ENCODE results near the gene ITGAL.
"Not testable (repeated sequence)": the region's sequence is repeated elsewhere in the genome, so short reads cannot be mapped to it uniquely, and the experiment has no call there.

ITGAL gene

DNA sequence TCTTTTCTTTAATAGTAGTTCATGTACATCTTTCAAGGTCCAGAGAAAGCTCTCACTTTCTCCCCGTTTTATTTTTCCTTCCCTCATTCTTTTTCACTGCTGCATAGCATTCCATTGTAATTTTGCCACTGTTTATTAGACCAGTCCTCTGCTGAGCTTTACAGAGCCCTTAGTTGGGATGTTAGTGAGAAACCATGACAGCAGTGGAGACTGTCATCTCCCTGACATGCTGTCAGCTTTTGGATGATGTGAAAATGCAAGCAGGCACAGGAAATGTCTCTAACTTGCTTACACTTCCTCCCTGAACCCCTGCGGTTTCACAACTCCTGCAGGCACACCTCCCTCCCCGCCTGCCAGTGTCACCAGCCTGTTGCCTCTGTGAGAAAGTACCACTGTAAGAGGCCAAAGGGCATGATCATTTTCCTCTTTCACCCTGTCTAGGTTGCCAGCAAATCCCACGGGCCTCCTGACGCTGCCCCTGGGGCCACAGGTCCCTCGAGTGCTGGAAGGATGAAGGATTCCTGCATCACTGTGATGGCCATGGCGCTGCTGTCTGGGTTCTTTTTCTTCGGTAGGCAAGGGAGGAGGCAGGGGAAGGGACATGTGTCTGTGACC is at the start of gene ITGAL:
TSS of gene ITGAL (plus strand) at position 415 of the 615 bp plus-strand sequence. CDS start at position 511, 96 bp downstream.
- DNase-seq, result peak; percentile 89

DNA sequence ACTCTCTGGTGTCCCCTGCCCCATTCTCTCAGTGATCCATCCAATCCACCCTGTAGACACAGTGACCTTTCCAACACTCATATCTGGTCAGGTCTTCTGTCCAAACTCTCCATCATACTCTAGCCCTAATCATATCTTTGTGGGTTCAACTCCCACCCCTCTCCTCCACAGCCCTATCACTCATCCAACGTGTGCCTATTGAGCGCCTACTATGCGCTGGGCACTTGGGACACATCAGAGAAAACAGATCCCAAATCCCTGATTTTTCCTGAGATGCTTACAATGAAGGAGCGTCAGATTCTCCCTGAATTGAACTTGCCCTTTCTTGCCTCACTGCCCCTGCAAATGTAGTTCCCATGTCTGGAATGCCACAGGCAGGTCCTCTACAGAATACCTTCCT is 44.5 kb upstream of the ITGAL start:
- no peak for DNase-seq

DNA sequence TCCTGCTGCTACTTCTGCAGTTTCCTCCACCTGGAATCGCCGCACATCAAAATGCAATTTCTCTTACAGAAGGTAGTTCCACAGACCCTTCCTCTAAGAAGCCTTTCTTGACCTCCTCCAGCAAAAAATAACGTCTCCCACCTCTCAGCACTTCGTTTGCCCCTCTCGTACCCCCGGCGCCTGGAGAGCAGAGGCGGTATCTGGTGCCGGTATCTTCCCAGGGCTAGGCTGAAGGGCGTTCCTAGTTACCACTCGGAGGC is 43.2 kb upstream of the ITGAL start:
- DNase-seq, result no peak

DNA sequence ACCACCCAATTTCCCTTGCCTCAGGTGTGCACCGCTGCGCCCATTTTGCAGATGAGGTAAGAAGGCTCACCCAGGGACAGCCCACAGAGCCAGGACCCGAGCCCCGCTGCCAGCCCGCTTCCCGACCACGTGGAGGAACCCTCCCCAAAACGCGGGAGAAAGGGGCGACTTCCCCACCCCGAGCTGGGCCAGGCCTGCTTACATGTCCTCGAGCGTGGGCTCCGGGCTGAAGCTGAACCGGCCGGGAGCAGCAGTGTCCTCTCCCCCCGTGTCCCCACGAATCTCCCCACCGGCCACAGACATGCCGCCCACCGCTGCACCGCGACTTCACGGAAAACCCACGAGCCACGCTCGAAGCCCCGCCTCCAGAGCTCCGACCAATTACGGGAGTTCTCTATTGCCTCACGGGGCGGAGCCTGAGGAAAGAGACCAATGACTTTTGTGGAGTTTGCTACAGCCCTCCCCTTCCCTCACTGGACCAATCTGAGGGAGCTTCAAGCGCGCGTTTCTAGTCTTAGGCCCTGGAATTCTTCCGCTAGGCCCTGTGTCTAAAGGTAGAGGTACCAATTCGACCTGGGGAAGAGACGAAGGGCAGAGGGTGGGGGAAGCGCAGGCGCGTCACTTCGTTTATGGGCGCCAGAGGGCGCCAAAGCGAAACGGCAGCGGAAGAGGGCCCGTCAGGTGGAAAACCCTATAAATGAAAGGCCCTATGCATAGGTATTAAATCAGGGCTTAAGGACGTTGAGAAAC is 42.7 kb upstream of the ITGAL start, which contains the start of gene DCTPP1:
TSS of gene DCTPP1 (minus strand) at position 353 of the 750 bp plus-strand sequence. CDS start at position 303, 50 bp downstream.
- DNase-seq, result peak; percentile 95

DNA sequence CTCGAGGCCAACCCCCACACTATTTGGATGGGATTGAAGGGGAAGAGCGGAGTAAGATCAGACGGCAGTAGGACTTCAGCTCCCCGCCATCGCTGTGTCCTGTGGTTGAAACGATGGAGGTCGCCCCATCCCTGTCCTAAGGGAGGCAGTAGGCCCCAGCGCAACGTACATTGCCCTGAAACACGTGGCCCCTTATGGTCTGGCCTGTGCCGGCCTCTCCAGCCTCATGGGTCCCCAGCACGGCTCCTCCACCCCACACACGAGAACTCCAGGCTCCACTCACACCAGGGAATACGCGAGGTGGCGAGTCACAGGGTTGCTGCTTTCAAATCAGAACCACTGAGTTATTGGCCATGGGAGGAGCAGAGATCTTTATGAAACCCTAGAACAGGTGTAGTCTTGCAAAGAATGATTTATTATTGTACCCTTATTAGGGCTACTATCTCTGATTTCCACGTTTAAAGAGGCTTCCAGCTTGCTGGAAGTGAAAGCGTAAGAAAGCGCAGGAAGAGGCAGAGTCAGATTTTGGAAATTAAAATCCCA is 42.0 kb upstream of the ITGAL start:
- DNase-seq, result peak; percentile 48

- DNase-seq, result no peak
Observed at GRCh38 chr16:30434852-30435251, 37.7 kb upstream of the ITGAL start.

GRCh38 chr16:30437511-30438046 is 35.0 kb upstream of the ITGAL start:
- no peak for DNase-seq

DNA sequence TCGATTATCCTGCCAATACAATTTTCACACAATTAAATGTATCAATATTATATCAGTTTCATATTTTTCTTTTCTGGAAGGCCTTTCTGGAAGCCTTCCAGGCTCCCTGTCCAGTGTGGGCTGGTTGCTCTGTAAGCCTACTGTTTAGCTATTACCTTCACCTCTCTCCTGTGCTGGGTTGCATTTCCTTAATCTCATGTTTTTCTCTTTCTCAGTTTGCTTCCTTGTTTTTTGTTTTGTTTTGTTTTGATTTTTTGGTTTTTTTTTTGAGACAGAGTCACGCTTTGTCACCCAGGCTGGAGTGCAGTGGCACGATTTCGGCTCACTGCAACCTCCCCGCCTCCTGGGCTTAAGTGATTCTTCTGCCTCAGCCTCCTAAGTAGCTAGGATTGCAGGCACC is 33.7 kb upstream of the ITGAL start:
- DNase-seq, result no peak

DNA sequence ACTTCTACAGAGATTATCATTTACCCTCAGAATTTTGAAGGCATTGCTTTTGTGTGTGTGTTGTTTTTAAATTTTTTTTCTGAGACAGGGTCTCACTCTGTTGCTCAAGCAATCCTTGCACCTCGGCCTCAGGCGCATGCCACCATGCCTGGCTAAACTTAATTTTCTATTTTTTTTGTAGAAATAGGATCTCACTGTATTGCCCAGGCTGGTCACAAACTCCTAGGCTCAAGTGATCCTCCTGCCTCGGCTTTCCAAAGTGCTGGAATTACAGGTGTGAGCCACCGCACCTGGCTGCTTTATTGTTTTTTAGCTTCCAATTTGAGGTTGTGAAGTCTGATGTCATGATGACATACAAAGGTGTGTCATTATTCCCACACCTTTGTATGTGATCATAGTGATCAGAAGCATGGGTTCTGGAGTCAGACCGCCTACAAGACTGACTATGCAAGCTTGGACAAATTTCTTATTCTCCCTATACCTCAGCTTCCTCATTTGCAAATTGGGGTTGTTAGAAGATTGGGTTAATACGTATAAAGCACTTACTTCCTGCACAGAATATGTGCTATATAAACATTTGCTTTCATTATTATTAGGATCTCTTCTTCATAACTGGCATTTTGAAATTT is 32.7 kb upstream of the ITGAL start:
- DNase-seq, result no peak

DNA sequence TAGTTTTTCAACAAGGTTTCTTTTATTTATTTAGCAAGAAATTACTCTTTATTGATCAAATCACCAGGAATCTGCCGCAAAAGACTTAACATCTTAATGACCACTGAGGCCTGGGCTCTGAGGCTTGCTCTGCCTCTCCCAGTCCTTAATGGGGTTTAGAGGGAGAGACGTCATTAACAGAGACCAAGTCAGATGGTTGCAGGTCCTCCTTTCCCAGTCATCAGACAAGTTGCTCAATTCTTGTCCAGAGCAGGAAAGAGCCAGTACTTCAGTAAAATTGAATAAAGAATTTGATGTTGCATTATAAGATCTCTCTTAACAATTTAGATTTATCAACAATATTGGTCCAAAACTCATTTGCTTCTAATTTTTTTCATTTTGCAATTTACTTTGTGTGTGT is 28.9 kb upstream of the ITGAL start:
- DNase-seq, result no peak

- no peak for DNase-seq
Observed at GRCh38 chr16:30444231-30445148, 28.1 kb upstream of the ITGAL start.

- no peak for DNase-seq
Observed at GRCh38 chr16:30445149-30445407, 27.5 kb upstream of the ITGAL start.

- peak; percentile 91 for DNase-seq
Observed at GRCh38 chr16:30445408-30446202, 26.9 kb upstream of the ITGAL start, which contains the start of gene SEPHS2. Gene SEPHS2 (minus strand): TSS chr16:30445874. CDS start chr16:30445727, 147 bp downstream.

- DNase-seq, result no peak
Observed at GRCh38 chr16:30446203-30446595, 26.3 kb upstream of the ITGAL start.

GRCh38 chr16:30447512-30448226 is 24.9 kb upstream of the ITGAL start:
- no peak for DNase-seq

GRCh38 chr16:30449116-30449435 is 23.5 kb upstream of the ITGAL start:
- no peak for DNase-seq

DNA sequence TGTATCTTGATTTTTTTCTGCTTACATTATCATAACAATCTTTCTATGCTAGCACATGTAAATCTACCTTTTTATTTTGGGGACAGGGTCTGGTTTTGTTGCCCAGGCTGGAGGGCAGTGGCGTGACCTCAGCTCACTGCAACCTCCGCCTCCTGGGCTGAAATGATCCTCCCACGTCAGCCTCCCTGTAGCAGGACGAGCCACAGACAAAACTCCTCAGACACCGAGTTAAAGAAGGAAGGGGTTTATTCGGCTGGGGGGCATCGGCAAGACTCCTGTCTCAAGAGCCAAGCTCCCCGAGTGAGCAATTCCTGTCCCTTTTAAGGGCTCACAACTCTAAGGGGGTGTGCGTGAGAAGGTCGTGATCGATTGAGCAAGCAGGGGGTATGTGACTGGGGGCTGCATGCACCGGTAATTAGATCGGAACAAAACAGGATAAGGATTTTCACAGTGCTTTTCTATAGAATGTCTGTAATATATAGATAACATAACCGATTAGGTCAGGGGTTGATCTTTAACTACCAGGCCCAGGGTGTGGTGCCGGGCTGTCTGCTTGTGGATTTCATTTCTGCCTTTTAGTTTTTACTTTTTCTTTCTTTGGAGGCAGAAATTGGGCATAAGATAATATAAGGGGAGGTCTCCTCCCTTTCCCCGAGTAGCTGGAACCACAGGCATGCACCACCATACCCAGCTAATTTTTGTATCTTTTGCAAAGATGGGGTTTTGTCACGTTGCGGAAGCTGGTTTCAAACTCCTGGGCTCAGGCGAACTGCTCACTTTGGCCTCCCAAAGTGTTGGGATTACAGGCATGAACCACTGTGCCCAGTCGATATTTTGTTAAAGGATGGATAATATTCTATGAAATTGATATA is 19.6 kb upstream of the ITGAL start:
- not testable (repeated sequence) for DNase-seq

- DNase-seq, result no peak
Observed at GRCh38 chr16:30456302-30456701, 16.2 kb upstream of the ITGAL start.

DNA sequence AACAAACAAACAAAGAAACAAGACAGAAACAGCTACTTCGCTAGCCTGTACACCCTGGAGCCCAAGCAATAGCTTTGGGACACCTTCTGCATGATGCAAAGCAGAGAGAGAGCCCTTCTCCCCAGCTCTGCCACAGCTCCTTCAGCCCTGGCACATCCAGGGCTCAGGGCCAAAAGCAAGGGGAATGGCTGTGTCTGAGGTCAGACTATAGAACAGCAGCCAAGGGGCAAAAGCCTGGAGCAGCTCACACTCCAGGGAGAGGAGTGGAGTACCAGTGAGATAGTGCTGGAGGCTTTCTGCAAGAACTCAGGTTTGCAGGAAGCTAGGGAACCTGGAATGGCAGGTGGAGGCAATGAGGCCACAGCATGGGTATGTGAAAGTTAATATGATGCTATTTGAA is 15.3 kb upstream of the ITGAL start:
- DNase-seq, result no peak

Data from NK-92 treated with Interleukin-12 subunit alpha and Interleukin-12 subunit beta, amount 100 ng/mL, for 24 hours (cell line).